Parathyroid adenoma (tissue), 2 donors: ENCODE measurements around the gene TMEM63C.
A peak's percentile ranks its signal among the peaks of the same experiment; 100 is the strongest.

Experiments used
- H2AFZ ChIP-seq: fragments of 300-600 bp; sonication (generic); one replicate; pipeline ENCODE4 v1.7.0; 2017; ENCODE audit warnings: antibody characterized with exemption, mild to moderate bottlenecking
- H3K27ac ChIP-seq: fragments of 300-600 bp; sonication (generic); one replicate; pipeline ENCODE4 v1.7.0; 2017
- H3K27me3 ChIP-seq: fragments of 300-600 bp; sonication (generic); one replicate; pipeline ENCODE4 v1.7.0; 2017; ENCODE audit warnings: low read length; ENCODE audit not compliant: control insufficient read depth, insufficient read depth
- H3K36me3 ChIP-seq: fragments of 300-600 bp; sonication (generic); one replicate; pipeline ENCODE4 v1.7.0; 2017; ENCODE audit warnings: low read length; ENCODE audit not compliant: control insufficient read depth, insufficient read depth
- H3K4me1 ChIP-seq: fragments of 300-600 bp; sonication (generic); one replicate; pipeline ENCODE4 v1.7.0; 2017; ENCODE audit warnings: control low read depth
- H3K4me2 ChIP-seq: fragments of 300-600 bp; sonication (generic); one replicate; pipeline ENCODE4 v1.7.0; 2017; ENCODE audit warnings: low read length
- H3K4me3 ChIP-seq: fragments of 300-600 bp; sonication (generic); one replicate; pipeline ENCODE4 v1.7.0; 2017; ENCODE audit warnings: low read depth, low read length
- H3K79me2 ChIP-seq: fragments of 300-600 bp; sonication (generic); one replicate; pipeline ENCODE4 v1.7.0; 2017; ENCODE audit warnings: control low read depth
- H3K9ac ChIP-seq: fragments of 300-600 bp; sonication (generic); one replicate; pipeline ENCODE4 v1.7.0; 2017; ENCODE audit warnings: mild to moderate bottlenecking
- H3K9me3 ChIP-seq: fragments of 300-600 bp; sonication (generic); one replicate; pipeline ENCODE4 v1.7.0; 2017; ENCODE audit warnings: low read length; ENCODE audit not compliant: control insufficient read depth
- TF ChIP-seq, protein P1 (sequence below): fragments of 300-600 bp; sonication (generic); IDR thresholded peaks from one replicate; pipeline ENCODE4 v1.7.0; 2017; ENCODE audit warnings: antibody characterized with exemption, mild to moderate bottlenecking
- donor health status: primary hyperparathyroidism.

Gene TMEM63C

DNA sequence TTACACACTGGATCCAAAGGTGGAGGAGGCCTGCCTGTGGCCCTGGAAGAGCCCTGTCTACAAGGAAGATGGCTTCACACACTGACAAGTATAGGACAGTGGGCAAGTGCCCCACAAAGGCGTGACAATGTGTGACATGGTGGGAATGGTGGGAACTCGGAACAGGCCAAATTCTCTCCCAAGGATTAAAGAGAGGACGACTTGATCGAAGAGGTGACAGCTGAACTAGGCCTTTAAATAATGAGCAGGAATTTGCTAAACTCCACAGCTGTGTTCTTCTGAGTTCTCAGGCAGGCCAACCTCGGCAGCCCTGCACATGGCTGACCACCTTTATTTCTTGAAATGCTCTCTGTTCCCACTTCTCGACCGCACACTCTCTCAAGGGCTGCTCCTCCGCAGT lies 115.3 kb downstream of the TMEM63C start:
- Histone ChIP-seq H3K9me3 (no peaks in the 10 kb centered on the region), H3K27me3 (no peaks in the 10 kb centered on the region), H3K79me2 (peaks cover 5% of the 10 kb centered on the region), H3K9ac (no peak overlapping the region), H3K36me3 (no peaks in the 10 kb centered on the region), H3K4me3 (no peak overlapping the region), H3K4me1 (no peaks in the 10 kb centered on the region), H3K4me2 (no peak overlapping the region), H3K27ac (no peak overlapping the region), H2AFZ (no peak overlapping the region)
- TF ChIP-seq, protein P1, sequence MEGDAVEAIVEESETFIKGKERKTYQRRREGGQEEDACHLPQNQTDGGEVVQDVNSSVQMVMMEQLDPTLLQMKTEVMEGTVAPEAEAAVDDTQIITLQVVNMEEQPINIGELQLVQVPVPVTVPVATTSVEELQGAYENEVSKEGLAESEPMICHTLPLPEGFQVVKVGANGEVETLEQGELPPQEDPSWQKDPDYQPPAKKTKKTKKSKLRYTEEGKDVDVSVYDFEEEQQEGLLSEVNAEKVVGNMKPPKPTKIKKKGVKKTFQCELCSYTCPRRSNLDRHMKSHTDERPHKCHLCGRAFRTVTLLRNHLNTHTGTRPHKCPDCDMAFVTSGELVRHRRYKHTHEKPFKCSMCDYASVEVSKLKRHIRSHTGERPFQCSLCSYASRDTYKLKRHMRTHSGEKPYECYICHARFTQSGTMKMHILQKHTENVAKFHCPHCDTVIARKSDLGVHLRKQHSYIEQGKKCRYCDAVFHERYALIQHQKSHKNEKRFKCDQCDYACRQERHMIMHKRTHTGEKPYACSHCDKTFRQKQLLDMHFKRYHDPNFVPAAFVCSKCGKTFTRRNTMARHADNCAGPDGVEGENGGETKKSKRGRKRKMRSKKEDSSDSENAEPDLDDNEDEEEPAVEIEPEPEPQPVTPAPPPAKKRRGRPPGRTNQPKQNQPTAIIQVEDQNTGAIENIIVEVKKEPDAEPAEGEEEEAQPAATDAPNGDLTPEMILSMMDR, result no peak

DNA sequence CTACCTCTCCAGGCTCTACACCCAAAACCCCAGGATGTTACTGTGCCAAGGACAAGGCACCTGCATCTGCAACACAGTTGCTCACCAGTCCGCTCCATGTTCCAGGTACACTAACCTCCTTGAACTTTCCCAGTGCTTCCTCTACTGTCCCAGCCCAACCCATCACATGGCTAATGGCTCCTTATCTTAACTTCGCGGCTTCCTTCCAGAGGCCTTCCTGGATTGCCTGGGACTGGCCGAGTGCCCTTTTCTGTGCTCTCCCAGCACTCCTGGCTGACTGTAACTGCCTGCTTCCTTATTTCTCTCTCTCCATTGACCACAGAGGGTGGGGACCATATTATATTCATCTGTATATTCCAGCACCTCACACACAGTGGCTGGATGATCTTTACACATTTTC lies 118.2 kb downstream of the TMEM63C start:
- H3K9ac ChIP-seq, result no peak overlapping the region
- H3K4me1 ChIP-seq, result no peaks in the 10 kb centered on the region
- H3K4me3 ChIP-seq, result no peak overlapping the region
- TF ChIP-seq, protein P1, result no peak
- H3K36me3 ChIP-seq, result no peaks in the 10 kb centered on the region
- H3K27me3 ChIP-seq, result no peaks in the 10 kb centered on the region
- H3K27ac ChIP-seq, result no peak overlapping the region
- no peaks in the 10 kb centered on the region for H3K9me3 ChIP-seq
- H2AFZ ChIP-seq, result no peak overlapping the region
- peaks cover 5% of the 10 kb centered on the region for H3K79me2 ChIP-seq
- no peak overlapping the region for H3K4me2 ChIP-seq

DNA sequence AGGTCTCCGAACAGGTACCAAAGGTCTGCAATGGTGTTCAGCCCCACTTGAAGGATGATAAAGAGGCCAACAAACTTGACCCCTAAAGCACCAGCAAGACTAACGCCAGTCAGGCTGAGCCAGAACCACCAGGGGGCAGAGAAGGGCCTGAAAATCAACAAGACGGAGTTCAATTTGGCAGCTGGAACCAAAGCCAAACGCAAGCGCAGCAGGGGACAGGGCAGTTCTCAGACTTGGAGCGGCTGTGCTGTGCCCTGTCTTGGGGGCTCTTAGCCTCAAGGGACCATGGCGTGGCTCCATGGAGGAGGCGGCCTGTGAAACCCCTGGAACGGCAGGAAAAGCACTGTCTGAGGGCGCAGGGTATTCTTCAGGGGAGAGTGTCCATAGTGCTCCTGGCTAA lies 119.5 kb downstream of the TMEM63C start:
- no peak overlapping the region for H3K9ac ChIP-seq
- H3K36me3 ChIP-seq, result no peaks in the 10 kb centered on the region

DNA sequence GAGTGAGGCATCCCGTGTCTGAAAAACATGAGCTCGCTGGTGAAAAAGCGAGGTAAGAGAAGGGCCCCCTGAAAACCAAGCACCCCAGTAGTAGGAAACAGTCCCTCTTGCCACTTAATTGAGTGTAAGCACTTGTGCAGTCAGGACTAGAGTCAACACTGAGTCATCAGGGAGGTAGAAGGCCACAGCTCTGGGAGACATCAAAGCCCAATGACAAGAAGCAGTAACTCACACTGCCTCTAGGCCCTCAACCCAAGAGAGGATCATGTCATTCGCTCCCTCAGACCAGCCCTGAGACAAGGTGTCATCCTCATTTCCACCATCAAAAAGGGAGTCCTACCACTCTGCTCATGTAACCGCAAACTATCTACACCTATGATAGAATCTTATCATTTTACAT lies 121.3 kb downstream of the TMEM63C start:
- Histone ChIP-seq H3K4me3 (no peak overlapping the region), H3K4me1 (no peaks in the 10 kb centered on the region), H3K9ac (no peak overlapping the region), H3K36me3 (no peaks in the 10 kb centered on the region), H3K27ac (no peak overlapping the region), H2AFZ (no peak overlapping the region), H3K4me2 (no peak overlapping the region), H3K79me2 (peaks cover 5% of the 10 kb centered on the region), H3K9me3 (no peaks in the 10 kb centered on the region), H3K27me3 (no peaks in the 10 kb centered on the region)
- TF ChIP-seq, protein P1, result no peak

More for the DNA sequence above, 119.5 kb downstream of the TMEM63C start:
- Histone ChIP-seq H3K27me3 (no peaks in the 10 kb centered on the region), H3K79me2 (peaks cover 5% of the 10 kb centered on the region), H3K4me2 (no peak overlapping the region), H3K4me3 (no peak overlapping the region), H2AFZ (peak overlapping the region; percentile 35), H3K27ac (no peak overlapping the region), H3K4me1 (no peaks in the 10 kb centered on the region), H3K9me3 (no peaks in the 10 kb centered on the region)
- TF ChIP-seq, protein P1, result peak; percentile 84

DNA sequence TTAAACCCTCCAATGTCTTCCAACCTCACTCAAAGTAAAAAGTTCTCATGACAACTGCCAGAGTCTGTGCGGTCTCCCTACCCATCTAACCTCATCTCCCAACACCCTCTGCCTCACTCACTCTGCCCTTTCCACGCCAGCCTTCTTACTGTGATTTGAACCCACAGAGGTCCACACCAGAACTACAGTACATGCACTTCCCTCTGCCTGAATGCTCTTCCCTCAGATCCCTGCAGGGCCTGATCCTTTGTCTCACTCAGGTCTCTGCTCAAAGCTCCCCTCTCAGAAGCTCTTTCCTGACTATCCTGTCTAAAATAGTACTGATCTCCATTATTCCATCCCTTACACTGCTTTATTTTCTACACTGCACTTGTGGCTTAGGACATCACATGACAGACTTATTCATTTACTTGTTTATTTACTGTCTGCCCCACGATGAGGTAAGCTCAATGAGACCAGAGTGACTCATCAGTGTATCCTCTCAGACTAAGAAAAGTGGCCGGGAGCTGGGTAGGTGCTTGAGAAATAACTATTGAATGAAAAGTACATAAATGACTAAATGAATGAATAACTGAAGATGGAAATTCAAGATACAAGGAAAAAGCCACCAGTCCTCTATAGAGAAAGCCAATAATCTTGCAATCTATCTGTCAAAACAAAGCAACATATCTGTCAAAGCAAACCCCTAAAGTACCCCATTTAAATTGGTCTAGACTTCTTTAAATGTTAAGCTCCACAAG lies 122.0 kb downstream of the TMEM63C start:
- no peak overlapping the region for H2AFZ ChIP-seq
- H3K4me1 ChIP-seq, result no peaks in the 10 kb centered on the region
- H3K9me3 ChIP-seq, result no peaks in the 10 kb centered on the region
- H3K27me3 ChIP-seq, result no peaks in the 10 kb centered on the region
- TF ChIP-seq, protein P1, result no peak
- H3K27ac ChIP-seq, result no peak overlapping the region
- no peaks in the 10 kb centered on the region for H3K36me3 ChIP-seq
- H3K4me2 ChIP-seq, result no peak overlapping the region
- H3K9ac ChIP-seq, result no peak overlapping the region
- peaks cover 7% of the 10 kb centered on the region for H3K79me2 ChIP-seq
- no peak overlapping the region for H3K4me3 ChIP-seq
